ENCODE results near the gene NF1.

Gene NF1

GRCh38 chr17:31355935-31356334 is 261.2 kb downstream of the NF1 start:
- no peak for TF ChIP-seq CTCF (conservative IDR thresholded peaks at IDR 0.05; ENCODE audit: low read depth)
- no peak overlapping the region for H3K27ac ChIP-seq
- ChIA-PET CTCF (interaction anchor here (1.2 kb wide), 1 partner anchor 89 kb away, joined by 3 read pairs; no protein-coding TSS in a partner anchor), POLR2A (ENCODE audit: low non-redundant PET) (no interaction called here)
- DNase-seq (ENCODE audit: low spot score), result no peak

- DNase-seq (ENCODE audit: low spot score), result no peak
- no peak for TF ChIP-seq CTCF (conservative IDR thresholded peaks at IDR 0.05; ENCODE audit: low read depth)
- H3K27ac ChIP-seq, result no peak overlapping the region
- POLR2A ChIA-PET (ENCODE audit: low non-redundant PET), result no interaction called here
- CTCF ChIA-PET, result no interaction called here
Measured at GRCh38 chr17:31357091-31357490, 262.3 kb downstream of the NF1 start.

GRCh38 chr17:31357839-31358394 is 263.1 kb downstream of the NF1 start:
- CTCF ChIA-PET, result no interaction called here
- no peak for TF ChIP-seq CTCF (conservative IDR thresholded peaks at IDR 0.05; ENCODE audit: low read depth)
- no peak for DNase-seq (ENCODE audit: low spot score)
- no peak overlapping the region for H3K27ac ChIP-seq
- POLR2A ChIA-PET (ENCODE audit: low non-redundant PET), result no interaction called here

- DNase-seq (ENCODE audit: low spot score), result no peak
- CTCF ChIA-PET, result interaction anchor here (0.6 kb wide), 2 partner anchors 162 to 417 kb away, joined by 3 read pairs; no protein-coding TSS in a partner anchor
- POLR2A ChIA-PET (ENCODE audit: low non-redundant PET), result no interaction called here
- H3K27ac ChIP-seq, result no peak overlapping the region
- TF ChIP-seq CTCF (conservative IDR thresholded peaks at IDR 0.05; ENCODE audit: low read depth), result no peak
Measured at GRCh38 chr17:31364012-31364411, 269.2 kb downstream of the NF1 start.

DNA sequence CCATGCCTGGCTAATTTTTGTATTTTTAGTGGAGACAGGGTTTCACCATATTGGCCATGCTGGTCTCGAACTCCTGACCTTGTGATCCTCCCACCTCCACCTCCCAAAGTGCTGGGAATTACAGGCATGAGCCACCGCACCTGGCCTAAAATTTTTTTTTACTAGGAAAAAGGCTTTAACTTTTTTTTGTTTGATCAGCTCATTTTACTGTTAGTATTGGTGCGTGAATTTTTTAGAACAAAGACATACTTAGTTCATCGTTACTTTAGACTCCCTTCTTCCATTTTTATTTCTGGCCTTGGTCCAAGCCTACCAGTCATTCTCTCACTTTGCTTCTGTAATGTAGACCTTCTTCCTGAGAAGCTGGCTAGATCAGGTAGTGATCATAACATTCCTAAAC is 271.3 kb downstream of the NF1 start:
- no peak for DNase-seq (ENCODE audit: low spot score)
- no peak for TF ChIP-seq CTCF (conservative IDR thresholded peaks at IDR 0.05; ENCODE audit: low read depth)
- ChIA-PET POLR2A (ENCODE audit: low non-redundant PET) (no interaction called here), CTCF (interaction anchor here (0.6 to 1.1 kb wide), 2 partner anchors 351 to 533 kb away, joined by 3 read pairs; no protein-coding TSS in a partner anchor)
- H3K27ac ChIP-seq, result no peak overlapping the region

DNA sequence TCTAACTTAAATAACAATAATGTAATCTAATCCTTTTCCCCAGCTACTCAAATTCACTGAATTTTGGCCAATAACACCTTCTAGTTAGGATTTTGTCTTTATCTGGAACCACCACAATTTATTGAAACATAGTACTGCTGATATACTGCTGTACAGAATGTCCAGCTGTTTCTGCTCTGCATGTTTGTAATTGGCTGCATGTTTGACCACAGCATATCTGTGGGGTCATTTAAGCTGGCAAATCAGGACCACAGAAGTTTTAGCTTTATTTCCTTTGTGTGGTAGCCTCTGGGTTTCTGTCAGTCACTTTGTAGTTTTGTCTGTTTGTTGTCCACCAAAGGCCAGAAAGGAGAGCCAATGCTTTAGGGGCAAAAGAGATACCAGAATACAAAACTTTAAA is 274.5 kb downstream of the NF1 start:
- ChIA-PET POLR2A (ENCODE audit: low non-redundant PET) (no interaction called here), CTCF (no interaction called here)
- H3K27ac ChIP-seq, result no peak overlapping the region
- DNase-seq (ENCODE audit: low spot score), result no peak
- no peak for TF ChIP-seq CTCF (conservative IDR thresholded peaks at IDR 0.05; ENCODE audit: low read depth)

All from RWPE1 (cell line).